Measurements from ENCODE around the gene PPP2R5C. TPM values are rescaled to one million over a fixed set of nuclear protein-coding genes. Genes with fewer than 3 reads are reported as not detected.

The PPP2R5C gene
- total RNA-seq, 1 experiment from 2014 or later: 93.0 TPM

GRCh38 chr14:101796016-101796415, 34.5 kb downstream of the PPP2R5C start:
- no peaks in the 10 kb centered on the region for H3K4me1 Mint-ChIP-seq
- H3K4me2 ChIP-seq (ENCODE audit: insufficient read depth, insufficient read length, low read length): no peak overlapping the region
- H3T11ph ChIP-seq (ENCODE audit: low read length): no peak overlapping the region
- no peak overlapping the region for H3K9ac ChIP-seq (ENCODE audit: extremely low read depth, insufficient read length, low read length)
- no peak overlapping the region for H2BK5ac ChIP-seq (ENCODE audit: insufficient read length, low read length)
- no peaks in the 10 kb centered on the region for H3K36me3 Mint-ChIP-seq (ENCODE audit: insufficient read depth in 1 of 3, low read depth in 3 of 3)
- H2BK120ac ChIP-seq (ENCODE audit: low read depth, low read length, poor library complexity, severe bottlenecking): no peak overlapping the region
- TF ChIP-seq CTCF (conservative IDR thresholded peaks at IDR 0.05): no peak
- H3K14ac ChIP-seq (ENCODE audit: insufficient read depth, low read length): no peak overlapping the region
- no CpG with 5 or more reads among the region's 8 CpGs for WGBS (ENCODE audit: extremely low coverage, insufficient read length, low lambda C conversion rate)
- H3K4me1 ChIP-seq (ENCODE audit: insufficient read depth, low read length): no peaks in the 10 kb centered on the region
- H3K4me3 Mint-ChIP-seq: no peak overlapping the region
- H3K18ac ChIP-seq (ENCODE audit: insufficient read length, low read depth, low read length): no peak overlapping the region
- no peak overlapping the region for H2BK15ac ChIP-seq (ENCODE audit: low read depth, low read length)
- H3K9me3 ChIP-seq (ENCODE audit: control insufficient read depth, low read depth, low read length): no peaks in the 10 kb centered on the region
- no peak overlapping the region for H4K8ac ChIP-seq (replicated peaks; ENCODE audit: insufficient read length, low read depth, low read length)
- no peaks in the 10 kb centered on the region for H3K27me3 ChIP-seq (ENCODE audit: insufficient read depth, low read length)
- H3K56ac ChIP-seq (ENCODE audit: insufficient read length, low read depth, low read length): no peak overlapping the region
- no peak overlapping the region for H2AK5ac ChIP-seq (ENCODE audit: insufficient read length, low read length)
- H3K79me1 ChIP-seq (ENCODE audit: insufficient read depth, low read depth, low read length, poor library complexity, severe bottlenecking): no peaks in the 10 kb centered on the region
- H3K27me3 Mint-ChIP-seq (ENCODE audit: low read depth): no peaks in the 10 kb centered on the region; the same call in none of the 2 replicates
- no peak overlapping the region for H4K5ac ChIP-seq (ENCODE audit: insufficient read length, low read depth, low read length)
- no peak overlapping the region; a peak in 1 of 7 replicates for H3K27ac Mint-ChIP-seq
- no peak overlapping the region for H2BK20ac ChIP-seq (ENCODE audit: low read depth, low read length, poor library complexity, severe bottlenecking)
- no peak overlapping the region for H4K91ac ChIP-seq (ENCODE audit: insufficient read length, low read depth, low read length)
- no peak overlapping the region for H2AFZ ChIP-seq (ENCODE audit: low read length)
- no peak for DNase-seq
- H2BK12ac ChIP-seq (ENCODE audit: insufficient read length, low read depth, low read length): no peak overlapping the region
- H3K27ac ChIP-seq (ENCODE audit: insufficient read length, low read depth, low read length): no peak overlapping the region
- no peak overlapping the region for H3K23ac ChIP-seq (ENCODE audit: insufficient read length, low read depth, low read length)
- no peak overlapping the region for H3K4ac ChIP-seq (ENCODE audit: low read depth, low read length)
- H3K23me2 ChIP-seq (ENCODE audit: insufficient read length, low read depth, low read length, poor library complexity, severe bottlenecking): no peaks in the 10 kb centered on the region
- H3K9me3 Mint-ChIP-seq: no peaks in the 10 kb centered on the region
- no peaks in the 10 kb centered on the region for H3K79me2 ChIP-seq (ENCODE audit: insufficient read depth, low read length)
- H4K20me1 ChIP-seq (ENCODE audit: control insufficient read depth, insufficient read depth, insufficient read length): no peaks in the 10 kb centered on the region
